SK-N-SH treated with all-trans-retinoic acid at 6 μM for 48 hours (cell line): ENCODE data around the gene CAMK2B.

ENCODE experiments used
- ATAC-seq: fragments of 200-7000 bp; cut with Tn5 transposase; 3 replicates; pipeline ENCODE4 v1.9.1; 2020; ENCODE audit warnings: mild to moderate bottlenecking, moderate library complexity
- ARNTL ChIP-seq: fragments of 450-650 bp; formaldehyde crosslinking; IDR thresholded peaks from 2 replicates; pipeline ENCODE4 v1.5.0; 2020; ENCODE audit warnings: low read depth, mild to moderate bottlenecking, moderate library complexity, borderline replicate concordance
- BACH2 ChIP-seq: fragments of 250-450 bp; sonication (Bioruptor Pico); IDR thresholded peaks from 2 replicates; pipeline ENCODE4 v1.9.0; 2021; ENCODE audit warnings: mild to moderate bottlenecking, borderline replicate concordance
- CREB5 ChIP-seq: fragments of 250-450 bp; sonication (Bioruptor Pico); IDR thresholded peaks from 2 replicates; pipeline ENCODE4 v1.5.1; 2020; ENCODE audit warnings: low read depth, mild to moderate bottlenecking, moderate library complexity
- CSDC2 ChIP-seq: fragments of 250-450 bp; sonication (Bioruptor Pico); IDR thresholded peaks from 2 replicates; pipeline ENCODE4 v1.5.0; 2020; ENCODE audit warnings: mild to moderate bottlenecking, moderate library complexity
- CSRNP3 ChIP-seq: fragments of 250-450 bp; sonication (Bioruptor Pico); IDR thresholded peaks from 2 replicates; pipeline ENCODE4 v1.5.1; 2021; ENCODE audit warnings: mild to moderate bottlenecking, moderate library complexity
- ESRRG ChIP-seq: fragments of 250-450 bp; sonication (Bioruptor Pico); IDR thresholded peaks from 2 replicates; pipeline ENCODE4 v1.6.1; 2021; ENCODE audit warnings: mild to moderate bottlenecking
- GLIS3 ChIP-seq: fragments of 250-450 bp; sonication (Bioruptor Pico); IDR thresholded peaks from 2 replicates; pipeline ENCODE4 v1.5.0; 2020; ENCODE audit warnings: mild to moderate bottlenecking, moderate library complexity
- ISL1 ChIP-seq: fragments of 250-450 bp; sonication (Bioruptor Pico); IDR thresholded peaks from 2 replicates; pipeline ENCODE4 v2.1.2; 2022; ENCODE audit warnings: mild to moderate bottlenecking, moderate library complexity
- OSR1 ChIP-seq: fragments of 250-450 bp; sonication (Bioruptor Pico); IDR thresholded peaks from 2 replicates; pipeline ENCODE4 v1.8.0; 2022; ENCODE audit warnings: moderate library complexity, mild to moderate bottlenecking, inconsistent platforms
- PATZ1 ChIP-seq: fragments of 250-450 bp; sonication (Bioruptor Pico); IDR thresholded peaks from 2 replicates; pipeline ENCODE4 v1.8.0; 2020; ENCODE audit warnings: mild to moderate bottlenecking, moderate library complexity, borderline replicate concordance
- POU6F1 ChIP-seq: fragments of 250-450 bp; sonication (Bioruptor Pico); IDR thresholded peaks from 2 replicates; pipeline ENCODE4 v1.8.0; 2021; ENCODE audit warnings: low read depth, mild to moderate bottlenecking, moderate library complexity, borderline replicate concordance
- PPARA ChIP-seq: fragments of 250-450 bp; sonication (Bioruptor Pico); IDR thresholded peaks from 2 replicates; pipeline ENCODE4 v1.5.0; 2020; ENCODE audit warnings: mild to moderate bottlenecking, borderline replicate concordance
- RARB ChIP-seq: fragments of 250-450 bp; sonication (Bioruptor Pico); IDR thresholded peaks from 2 replicates; pipeline ENCODE4 v1.8.0; 2021; ENCODE audit warnings: mild to moderate bottlenecking, moderate library complexity
- SNAI2 ChIP-seq: fragments of 250-450 bp; sonication (Bioruptor Pico); IDR thresholded peaks from 2 replicates; pipeline ENCODE4 v1.5.0; 2020; ENCODE audit warnings: mild to moderate bottlenecking, moderate library complexity
- TCF4 ChIP-seq: fragments of 250-450 bp; sonication (Bioruptor Pico); IDR thresholded peaks from 2 replicates; pipeline ENCODE4 v1.8.0; 2021; ENCODE audit warnings: mild to moderate bottlenecking, moderate library complexity, borderline replicate concordance
- TOX ChIP-seq: fragments of 250-450 bp; sonication (Bioruptor Pico); IDR thresholded peaks from 2 replicates; pipeline ENCODE4 v1.8.0; 2021; ENCODE audit warnings: mild to moderate bottlenecking, moderate library complexity, borderline replicate concordance
- TSHZ2 ChIP-seq: fragments of 250-450 bp; sonication (Bioruptor Pico); IDR thresholded peaks from 2 replicates; pipeline ENCODE4 v1.5.0; 2020; ENCODE audit warnings: mild to moderate bottlenecking, moderate library complexity
- ZC3H10 ChIP-seq: fragments of 250-450 bp; sonication (Bioruptor Pico); IDR thresholded peaks from 2 replicates; pipeline ENCODE4 v1.5.1; 2021; ENCODE audit warnings: mild to moderate bottlenecking, moderate library complexity
- ZFP3 ChIP-seq: fragments of 250-450 bp; sonication (Bioruptor Pico); IDR thresholded peaks from 2 replicates; pipeline ENCODE4 v1.5.0; 2020; ENCODE audit warnings: mild to moderate bottlenecking, moderate library complexity
- ZFP30 ChIP-seq: fragments of 450-650 bp; formaldehyde crosslinking; IDR thresholded peaks from 2 replicates; pipeline ENCODE4 v1.5.0; 2022; ENCODE audit warnings: mild to moderate bottlenecking, moderate library complexity
- ZNF565 ChIP-seq: fragments of 450-650 bp; formaldehyde crosslinking; conservative IDR thresholded peaks from 2 replicates; pipeline ENCODE4 v1.5.0; 2020; ENCODE audit warnings: low read depth, mild to moderate bottlenecking, moderate library complexity
- ZNF70 ChIP-seq: fragments of 450-650 bp; formaldehyde crosslinking; IDR thresholded peaks from 2 replicates; pipeline ENCODE4 v1.5.0; 2020; ENCODE audit warnings: mild to moderate bottlenecking, moderate library complexity
- ZNF8 ChIP-seq: fragments of 450-650 bp; formaldehyde crosslinking; IDR thresholded peaks from 2 replicates; pipeline ENCODE4 v1.5.0; 2020; ENCODE audit warnings: mild to moderate bottlenecking, moderate library complexity

Gene CAMK2B

GRCh38 chr7:44237696-44238095, 87.7 kb downstream of the CAMK2B start (continued):
- TF ChIP-seq CREB5: no peak
- no peak for TF ChIP-seq ZNF8 (CRISPR knock-in tag)
- no peak for TF ChIP-seq CSDC2
- no peak for TF ChIP-seq ZFP3

- ATAC-seq: no peak
- TF ChIP-seq OSR1 (CRISPR knock-in tag) (no peak), ZNF565 (CRISPR knock-in tag) (no peak), TSHZ2 (CRISPR knock-in tag) (no peak), ISL1 (CRISPR knock-in tag) (no peak), ARNTL (CRISPR knock-in tag) (no peak), PATZ1 (no peak), ZNF8 (CRISPR knock-in tag) (no peak), POU6F1 (CRISPR knock-in tag) (no peak), PPARA (CRISPR knock-in tag) (no peak), TOX (CRISPR knock-in tag) (no peak), CSDC2 (no peak), TCF4 (CRISPR knock-in tag) (no peak), ZC3H10 (CRISPR knock-in tag) (no peak), ESRRG (CRISPR knock-in tag) (no peak), SNAI2 (no peak), CSRNP3 (CRISPR knock-in tag) (no peak)
Measured at GRCh38 chr7:44236333-44236728, 89.1 kb downstream of the CAMK2B start.

GRCh38 chr7:44235582-44236332, 89.6 kb downstream of the CAMK2B start:
- ATAC-seq: peak; percentile 7; the same call in 1 of the 3 replicates

GRCh38 chr7:44235066-44235465, 90.3 kb downstream of the CAMK2B start:
- ATAC-seq: no peak
- TF ChIP-seq GLIS3 (CRISPR knock-in tag) (no peak), TSHZ2 (CRISPR knock-in tag) (no peak), ZNF70 (CRISPR knock-in tag) (no peak), RARB (CRISPR knock-in tag) (no peak), OSR1 (CRISPR knock-in tag) (no peak), ZFP30 (CRISPR knock-in tag) (no peak), CSRNP3 (CRISPR knock-in tag) (no peak), ZNF8 (CRISPR knock-in tag) (no peak), ZNF565 (CRISPR knock-in tag) (no peak), BACH2 (CRISPR knock-in tag) (no peak), PPARA (CRISPR knock-in tag) (no peak)

More at GRCh38 chr7:44235582-44236332, 89.6 kb downstream of the CAMK2B start:
- TF ChIP-seq TOX (CRISPR knock-in tag): no peak
- TF ChIP-seq ZNF8 (CRISPR knock-in tag): no peak
- TF ChIP-seq TCF4 (CRISPR knock-in tag): peak; percentile 26; the same call in 1 of the 2 replicates
- TF ChIP-seq, all 23 proteins: peak for 1
